Astrocyte of the cerebellum (primary cell): ENCODE measurements around the gene EIF4H.
"Not testable (repeated sequence)": the region's sequence is repeated elsewhere in the genome, so short reads cannot be mapped to it uniquely, and the experiment has no call there.

Experiments
- DNase-seq: peaks from one replicate; pipeline ENCODE4 v3.0.0-alpha.2; 2011; ENCODE audit warnings: low read depth
- H3K4me3 ChIP-seq: 2 replicates; pipeline ENCODE4 v1.5.1; 2011; ENCODE audit warnings: mild to moderate bottlenecking, low read depth, low read length, moderate library complexity
- in situ Hi-C: cut with HindIII; loops from 2 replicates; pipeline ENCODE4 v1.10.0; 2017; ENCODE audit warnings: low sequenced_read_pairs
- TF ChIP-seq, protein P1 (sequence below): IDR thresholded peaks from 2 replicates; pipeline ENCODE4 v1.5.1; 2012; ENCODE audit warnings: low read length, low read depth, moderate library complexity, mild to moderate bottlenecking; ENCODE audit errors: missing control alignments

The EIF4H gene

GRCh38 chr7:74207586-74207985, 33.4 kb downstream of the EIF4H start:
- H3K4me3 ChIP-seq, result no peak overlapping the region
- TF ChIP-seq, protein P1, sequence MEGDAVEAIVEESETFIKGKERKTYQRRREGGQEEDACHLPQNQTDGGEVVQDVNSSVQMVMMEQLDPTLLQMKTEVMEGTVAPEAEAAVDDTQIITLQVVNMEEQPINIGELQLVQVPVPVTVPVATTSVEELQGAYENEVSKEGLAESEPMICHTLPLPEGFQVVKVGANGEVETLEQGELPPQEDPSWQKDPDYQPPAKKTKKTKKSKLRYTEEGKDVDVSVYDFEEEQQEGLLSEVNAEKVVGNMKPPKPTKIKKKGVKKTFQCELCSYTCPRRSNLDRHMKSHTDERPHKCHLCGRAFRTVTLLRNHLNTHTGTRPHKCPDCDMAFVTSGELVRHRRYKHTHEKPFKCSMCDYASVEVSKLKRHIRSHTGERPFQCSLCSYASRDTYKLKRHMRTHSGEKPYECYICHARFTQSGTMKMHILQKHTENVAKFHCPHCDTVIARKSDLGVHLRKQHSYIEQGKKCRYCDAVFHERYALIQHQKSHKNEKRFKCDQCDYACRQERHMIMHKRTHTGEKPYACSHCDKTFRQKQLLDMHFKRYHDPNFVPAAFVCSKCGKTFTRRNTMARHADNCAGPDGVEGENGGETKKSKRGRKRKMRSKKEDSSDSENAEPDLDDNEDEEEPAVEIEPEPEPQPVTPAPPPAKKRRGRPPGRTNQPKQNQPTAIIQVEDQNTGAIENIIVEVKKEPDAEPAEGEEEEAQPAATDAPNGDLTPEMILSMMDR, result no peak
- in situ Hi-C loops, result no loop called here
- no peak for DNase-seq

DNA sequence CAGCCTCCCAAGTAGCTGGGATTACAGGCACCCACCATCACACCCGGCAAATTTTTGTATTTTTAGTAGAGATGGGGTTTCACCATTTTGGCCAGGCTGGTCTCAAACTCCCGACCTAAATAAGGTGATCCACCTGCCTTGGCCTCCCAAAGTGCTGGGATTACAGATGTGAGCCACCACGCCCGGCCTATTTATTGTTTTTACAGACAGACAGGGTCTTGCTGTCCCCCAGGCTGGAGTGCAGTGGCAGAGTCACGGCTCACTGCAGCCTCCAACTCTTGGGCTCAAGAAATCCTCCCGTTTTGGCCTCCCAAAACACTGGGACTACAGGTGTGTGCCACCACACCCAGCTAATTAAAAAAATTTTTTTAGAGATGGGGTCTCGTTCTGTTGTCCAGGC, 34.1 kb downstream of the EIF4H start:
- H3K4me3 ChIP-seq, in situ Hi-C loops, DNase-seq: not testable (repeated sequence)

- in situ Hi-C loops, result no loop called here
- DNase-seq, result no peak
- H3K4me3 ChIP-seq, result no peak overlapping the region
- TF ChIP-seq, protein P1, result no peak
Measured at GRCh38 chr7:74212661-74213060, 38.5 kb downstream of the EIF4H start.

GRCh38 chr7:74214816-74215630, 40.9 kb downstream of the EIF4H start:
- no peak for DNase-seq
- TF ChIP-seq, protein P1, result no peak
- no peak overlapping the region for H3K4me3 ChIP-seq
- in situ Hi-C loops, result no loop called here

GRCh38 chr7:74215921-74216320, 41.8 kb downstream of the EIF4H start:
- in situ Hi-C loops, result no loop called here
- H3K4me3 ChIP-seq, result no peak overlapping the region
- no peak for DNase-seq
- TF ChIP-seq, protein P1, result no peak

GRCh38 chr7:74216361-74216761, 42.2 kb downstream of the EIF4H start:
- in situ Hi-C loops, result no loop called here
- no peak for DNase-seq
- TF ChIP-seq, protein P1, result no peak
- no peak overlapping the region for H3K4me3 ChIP-seq
